8988T (cell line): ENCODE results near the gene LPIN1.
A peak's percentile ranks its signal among the peaks of the same experiment; 100 is the strongest.

Source experiments
- DNase-seq: peaks from one replicate; pipeline ENCODE4 v3.0.0; 2011

The LPIN1 gene, protein sequence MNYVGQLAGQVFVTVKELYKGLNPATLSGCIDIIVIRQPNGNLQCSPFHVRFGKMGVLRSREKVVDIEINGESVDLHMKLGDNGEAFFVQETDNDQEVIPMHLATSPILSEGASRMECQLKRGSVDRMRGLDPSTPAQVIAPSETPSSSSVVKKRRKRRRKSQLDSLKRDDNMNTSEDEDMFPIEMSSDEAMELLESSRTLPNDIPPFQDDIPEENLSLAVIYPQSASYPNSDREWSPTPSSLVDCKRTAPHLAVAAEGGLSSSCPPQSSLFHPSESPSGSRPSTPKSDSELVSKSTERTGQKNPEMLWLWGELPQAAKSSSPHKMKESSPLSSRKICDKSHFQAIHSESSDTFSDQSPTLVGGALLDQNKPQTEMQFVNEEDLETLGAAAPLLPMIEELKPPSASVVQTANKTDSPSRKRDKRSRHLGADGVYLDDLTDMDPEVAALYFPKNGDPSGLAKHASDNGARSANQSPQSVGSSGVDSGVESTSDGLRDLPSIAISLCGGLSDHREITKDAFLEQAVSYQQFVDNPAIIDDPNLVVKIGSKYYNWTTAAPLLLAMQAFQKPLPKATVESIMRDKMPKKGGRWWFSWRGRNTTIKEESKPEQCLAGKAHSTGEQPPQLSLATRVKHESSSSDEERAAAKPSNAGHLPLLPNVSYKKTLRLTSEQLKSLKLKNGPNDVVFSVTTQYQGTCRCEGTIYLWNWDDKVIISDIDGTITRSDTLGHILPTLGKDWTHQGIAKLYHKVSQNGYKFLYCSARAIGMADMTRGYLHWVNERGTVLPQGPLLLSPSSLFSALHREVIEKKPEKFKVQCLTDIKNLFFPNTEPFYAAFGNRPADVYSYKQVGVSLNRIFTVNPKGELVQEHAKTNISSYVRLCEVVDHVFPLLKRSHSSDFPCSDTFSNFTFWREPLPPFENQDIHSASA

GRCh38 chr2:11746376-11746806 is at the start of gene LPIN1:
Gene LPIN1, plus strand, starts transcription at chr2:11746632. Its CDS starts 18,910 bp downstream, at chr2:11765542.
- DNase-seq: peak; percentile 90

DNA sequence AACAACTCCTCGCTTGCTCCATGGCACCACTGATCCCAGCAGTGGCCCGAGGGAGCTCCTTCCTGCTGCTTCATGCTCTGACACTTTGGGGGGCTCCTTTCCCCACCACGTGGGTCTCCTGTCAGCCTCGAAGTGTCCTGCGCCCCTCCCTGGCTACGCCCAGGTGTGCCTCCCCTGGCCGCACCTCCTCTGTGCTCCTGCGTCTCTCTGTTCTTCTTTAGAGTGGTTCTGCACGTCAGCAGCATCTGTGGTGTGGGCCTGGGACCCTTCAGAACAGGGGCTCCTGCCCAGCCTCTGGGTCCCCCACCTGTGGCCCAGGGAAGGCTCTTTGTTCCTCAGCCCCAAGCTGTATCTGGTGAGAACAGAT is 49.7 kb upstream of the LPIN1 start:
- no peak for DNase-seq

DNA sequence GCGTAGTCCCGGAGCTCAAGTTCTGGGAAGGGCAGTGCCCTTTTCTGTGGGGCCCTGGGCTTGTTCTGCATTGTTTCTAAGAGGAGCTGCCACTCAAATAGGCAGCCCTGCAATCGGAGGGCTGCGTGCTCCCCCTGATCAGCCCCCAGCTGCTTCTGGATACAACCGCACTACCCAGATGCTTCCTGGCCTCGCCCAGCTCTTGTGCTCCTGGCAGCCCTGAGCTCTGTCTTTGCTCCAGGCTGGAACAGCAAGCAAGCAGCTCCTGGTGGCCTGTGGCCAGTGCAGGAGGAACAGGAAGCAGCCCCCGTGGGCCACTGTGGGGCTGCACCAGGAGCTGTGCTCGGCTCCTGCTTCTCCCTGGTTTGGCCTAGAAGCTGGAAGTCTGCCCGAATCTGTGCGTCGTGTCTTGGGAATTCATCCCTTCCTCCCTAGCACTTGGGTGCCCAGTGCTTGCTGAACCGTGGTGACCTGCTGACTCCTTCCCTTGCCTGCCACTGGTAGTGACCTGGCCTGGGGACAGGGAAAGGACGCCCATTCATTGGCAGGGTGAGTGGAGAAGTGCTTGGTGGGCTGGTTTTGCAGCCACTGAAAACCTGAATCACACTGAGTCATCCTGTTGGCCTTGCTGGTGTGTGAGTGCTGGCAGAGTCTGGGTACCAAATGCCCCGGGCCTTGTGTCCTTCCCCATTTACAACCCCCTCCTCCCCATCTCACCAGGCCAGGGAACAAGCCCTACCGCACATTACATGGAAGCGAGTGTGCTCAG is 49.1 kb upstream of the LPIN1 start:
- DNase-seq: no peak

GRCh38 chr2:11698009-11698922 is 48.2 kb upstream of the LPIN1 start:
- no peak for DNase-seq

DNA sequence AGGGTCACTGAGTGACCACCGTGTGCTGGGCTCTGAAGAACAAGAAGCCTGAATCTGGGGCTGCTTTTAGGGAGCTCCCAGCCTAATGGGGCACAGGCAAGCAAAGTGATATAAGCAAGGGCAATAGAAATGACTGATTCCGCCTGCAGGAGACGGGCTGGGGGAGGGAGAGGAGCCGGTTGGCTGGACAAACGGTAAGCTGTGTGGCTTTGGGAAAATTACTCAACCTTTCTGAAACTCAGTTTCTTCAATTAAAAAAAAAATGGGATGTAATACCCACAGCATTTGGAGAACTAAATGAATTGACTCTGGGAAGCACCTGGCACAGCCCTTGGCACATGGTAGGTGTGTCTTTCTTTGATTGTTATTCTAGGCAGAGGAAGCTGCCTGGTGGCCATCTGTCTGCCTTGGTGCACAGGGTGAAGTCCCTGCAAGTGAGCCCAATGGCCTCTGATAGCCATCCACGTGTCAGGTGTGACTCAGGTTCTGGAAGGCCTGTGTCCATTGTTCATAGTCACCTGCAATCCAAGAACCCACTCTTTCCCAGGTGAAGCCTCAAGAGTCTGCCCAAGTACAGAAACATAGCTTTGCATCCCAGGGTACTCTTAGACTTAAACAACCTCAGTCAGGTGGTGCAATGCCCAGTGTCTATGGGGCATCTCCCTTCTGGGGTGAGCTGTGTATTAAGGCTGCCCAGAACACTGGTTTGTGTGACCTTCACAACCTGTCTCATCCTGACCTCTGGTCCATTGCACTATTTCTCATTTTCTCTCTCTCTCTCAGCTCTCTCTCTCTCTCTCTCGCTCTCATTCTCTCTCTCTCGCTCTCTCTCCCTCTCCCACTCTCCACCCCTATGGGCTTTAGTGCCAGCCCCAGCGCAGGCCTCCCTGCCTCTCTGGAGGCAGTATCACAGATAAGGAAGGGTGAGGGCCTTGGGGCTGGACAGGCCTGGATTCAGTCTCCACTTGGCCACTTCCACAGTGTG is 46.5 kb upstream of the LPIN1 start:
- no peak for DNase-seq

DNA sequence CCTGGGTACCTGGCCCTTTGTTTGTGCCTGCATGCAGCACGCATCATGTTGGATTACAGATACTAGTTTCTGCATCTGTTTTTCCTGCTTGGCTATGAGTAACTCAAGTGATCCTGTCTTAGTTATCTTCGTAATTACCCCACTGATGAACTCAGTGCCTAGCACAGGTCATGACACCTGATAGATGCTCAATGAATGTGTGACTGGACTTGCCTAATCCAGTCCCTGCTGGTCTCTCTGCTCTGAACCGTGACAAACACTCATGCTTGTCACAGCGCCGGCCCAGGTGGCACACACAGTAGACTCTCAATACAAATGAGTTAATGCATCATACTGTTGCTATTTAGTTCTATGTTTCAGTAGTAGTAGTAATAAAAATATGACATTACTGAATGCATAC is 45.2 kb upstream of the LPIN1 start:
- DNase-seq: no peak

DNA sequence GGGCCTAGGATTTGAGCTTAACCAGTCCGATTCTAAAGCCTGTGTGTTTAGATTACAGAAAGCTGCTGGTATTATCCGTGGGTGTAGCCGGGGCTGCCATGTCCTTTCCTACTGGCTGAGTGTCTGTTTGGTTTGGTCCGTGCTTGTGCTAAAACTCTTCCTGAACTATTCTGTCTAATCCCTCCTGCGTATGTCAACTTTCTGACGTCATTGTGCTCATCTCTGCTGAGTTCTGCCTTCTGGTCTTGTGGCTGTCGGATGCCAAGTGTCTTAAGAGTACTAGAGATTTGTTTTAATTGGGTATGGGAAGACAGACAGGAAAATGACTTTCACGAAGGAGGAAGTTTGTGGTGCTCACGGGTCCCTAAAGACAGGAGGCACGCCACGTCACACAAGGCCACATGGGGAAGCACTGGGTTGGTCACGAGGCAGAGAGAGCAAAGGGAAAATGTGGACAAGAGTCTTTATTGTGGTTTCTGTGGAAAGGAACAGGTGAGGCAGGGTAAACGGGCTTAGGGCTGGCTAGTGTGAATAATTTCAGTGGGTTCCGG is 44.6 kb upstream of the LPIN1 start:
- no peak for DNase-seq

DNA sequence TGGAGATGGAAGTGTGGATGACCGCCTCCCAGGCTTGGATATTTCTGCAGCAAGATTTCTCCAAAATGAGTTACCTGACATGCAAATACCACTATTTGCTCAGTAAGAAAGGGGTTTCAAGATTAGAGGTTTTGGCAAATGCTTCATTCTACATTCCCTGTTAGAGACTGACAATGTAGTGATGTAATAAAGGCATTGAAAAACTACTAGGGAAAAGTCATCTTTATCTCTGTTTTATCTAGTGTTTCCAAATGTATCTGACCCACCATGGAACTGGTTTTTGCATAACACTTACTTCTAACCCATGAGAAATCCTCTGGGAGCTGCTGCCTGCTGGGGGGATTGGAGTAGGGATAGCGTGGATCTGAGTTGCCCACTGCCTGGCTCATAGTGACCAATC is 43.5 kb upstream of the LPIN1 start:
- DNase-seq: no peak

GRCh38 chr2:11703700-11704099 is 42.7 kb upstream of the LPIN1 start:
- no peak for DNase-seq

DNA sequence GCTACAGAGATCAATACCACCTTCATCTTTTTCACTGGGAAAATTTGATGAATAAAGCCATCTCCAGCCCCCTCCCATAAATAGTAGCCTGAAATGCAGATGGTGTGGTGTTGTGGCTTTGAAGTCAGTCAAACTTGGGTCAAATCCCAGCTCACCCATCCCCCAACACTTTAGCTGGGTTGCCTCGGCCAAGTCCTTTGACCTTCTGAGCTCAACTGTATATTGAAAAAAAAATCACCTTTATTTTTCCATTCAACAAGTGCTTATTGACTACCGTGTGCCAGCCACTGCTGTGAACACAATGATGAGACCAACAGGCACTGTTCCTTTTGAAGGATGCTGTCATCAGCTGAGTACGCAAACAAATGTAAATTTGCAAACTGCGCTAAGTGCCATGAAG is 41.4 kb upstream of the LPIN1 start:
- no peak for DNase-seq

GRCh38 chr2:11705711-11706110 is 40.7 kb upstream of the LPIN1 start:
- DNase-seq: no peak

DNA sequence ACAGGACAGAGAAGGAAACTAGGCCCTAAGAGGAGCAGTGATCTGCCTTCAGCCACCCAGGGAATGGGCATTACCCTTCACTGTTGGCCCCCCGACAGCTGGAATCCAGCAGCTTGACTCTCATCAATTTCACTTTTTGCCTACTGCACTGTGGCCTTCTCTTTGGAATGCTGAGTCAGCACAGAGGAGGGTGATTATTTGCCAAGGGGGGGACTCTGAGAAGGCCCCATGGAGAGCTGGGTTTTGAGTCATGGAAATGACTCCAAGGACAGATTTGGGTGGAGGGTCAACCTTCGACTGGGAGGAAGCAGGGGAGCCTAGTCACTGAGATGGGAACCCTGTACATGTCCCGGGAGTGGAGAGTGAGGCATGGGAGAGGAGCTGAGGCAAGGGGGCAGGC is 38.3 kb upstream of the LPIN1 start:
- DNase-seq: no peak

DNA sequence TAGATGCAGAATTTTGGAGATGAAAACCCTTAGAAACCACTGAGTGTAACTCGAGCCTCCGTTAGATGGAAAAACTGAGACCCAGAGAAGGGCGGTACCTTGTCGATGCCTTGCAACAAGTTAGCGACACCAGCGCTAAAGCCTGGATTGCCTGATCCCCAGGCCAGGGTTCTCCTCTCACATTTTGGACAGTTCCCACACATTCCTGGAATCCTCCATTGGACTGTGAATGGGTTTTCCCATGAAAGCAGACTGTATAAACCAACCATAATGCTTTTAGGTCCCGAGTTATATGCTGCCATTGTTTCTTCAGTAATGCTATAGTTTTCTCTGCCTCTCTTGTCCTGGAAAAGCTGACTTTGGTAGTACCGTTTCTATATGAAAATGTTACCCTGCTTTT is 37.1 kb upstream of the LPIN1 start:
- no peak for DNase-seq

DNA sequence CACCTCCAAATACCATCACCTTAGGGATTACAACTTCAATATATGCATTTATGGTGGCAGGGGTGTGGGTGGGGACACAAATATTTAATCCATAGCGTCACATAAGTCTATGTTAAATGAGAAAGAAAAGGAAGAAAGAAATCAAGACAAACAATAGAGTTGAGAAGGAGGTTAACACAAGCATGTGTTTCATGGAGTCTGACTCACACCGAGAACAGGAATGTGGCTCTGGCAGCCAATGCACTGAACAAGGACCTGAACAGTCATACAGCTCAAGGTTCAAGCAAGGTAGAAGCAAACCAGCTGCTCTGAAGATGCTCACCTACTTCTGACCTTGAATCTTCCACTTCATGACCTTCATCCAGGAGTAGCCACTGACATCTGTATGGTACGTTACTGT is 36.2 kb upstream of the LPIN1 start:
- no peak for DNase-seq

DNA sequence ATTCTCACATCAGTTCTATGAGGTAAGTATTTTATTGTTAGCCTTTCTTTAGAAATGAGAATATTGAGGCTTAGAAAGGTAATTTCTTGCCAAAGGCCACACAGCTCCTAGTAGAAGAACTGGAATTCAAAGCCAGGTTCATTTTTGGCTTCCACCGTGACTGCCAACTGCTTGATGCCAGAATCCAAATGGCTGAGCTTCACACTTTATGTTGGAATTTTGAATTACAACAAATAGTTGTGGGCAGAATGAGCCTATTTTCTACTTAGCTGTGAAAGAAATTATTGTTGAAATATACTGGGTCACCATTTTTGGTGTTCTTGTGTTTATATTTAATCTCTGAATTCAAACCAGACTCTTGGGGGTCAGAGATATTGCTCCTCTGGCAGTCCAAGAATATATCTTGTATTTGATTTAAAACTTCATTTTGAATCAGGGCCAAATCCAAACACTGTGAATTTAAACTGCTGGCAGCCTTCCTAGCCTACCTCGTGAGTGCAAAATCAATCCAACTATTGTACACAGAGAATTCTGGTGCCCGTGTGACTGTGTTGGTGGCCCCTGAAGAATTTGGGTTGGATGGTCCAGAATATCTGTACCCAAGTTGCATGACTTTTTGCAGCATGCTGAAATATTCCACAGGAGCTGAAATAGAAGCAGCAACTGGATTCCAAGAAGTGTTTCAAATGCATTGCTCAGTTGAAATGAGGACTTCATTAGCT is 35.6 kb upstream of the LPIN1 start:
- no peak for DNase-seq

DNA sequence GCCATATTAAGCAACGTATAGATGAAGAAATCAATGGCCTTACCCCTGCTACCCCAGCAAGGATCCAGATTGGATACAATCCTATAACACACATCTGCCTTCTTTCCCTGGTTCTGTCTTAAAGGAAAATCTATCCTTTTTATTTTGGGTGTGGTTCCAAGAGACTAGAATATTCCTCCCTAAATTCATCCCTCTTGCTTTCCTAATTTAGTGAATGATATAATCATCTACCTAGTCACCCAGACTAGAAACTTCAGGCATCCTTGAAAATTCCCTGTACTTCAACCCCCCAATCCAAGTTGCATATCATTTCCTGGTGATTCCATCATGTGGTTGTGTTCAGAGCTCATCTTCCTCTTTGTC is 35.1 kb upstream of the LPIN1 start:
- DNase-seq: no peak

DNA sequence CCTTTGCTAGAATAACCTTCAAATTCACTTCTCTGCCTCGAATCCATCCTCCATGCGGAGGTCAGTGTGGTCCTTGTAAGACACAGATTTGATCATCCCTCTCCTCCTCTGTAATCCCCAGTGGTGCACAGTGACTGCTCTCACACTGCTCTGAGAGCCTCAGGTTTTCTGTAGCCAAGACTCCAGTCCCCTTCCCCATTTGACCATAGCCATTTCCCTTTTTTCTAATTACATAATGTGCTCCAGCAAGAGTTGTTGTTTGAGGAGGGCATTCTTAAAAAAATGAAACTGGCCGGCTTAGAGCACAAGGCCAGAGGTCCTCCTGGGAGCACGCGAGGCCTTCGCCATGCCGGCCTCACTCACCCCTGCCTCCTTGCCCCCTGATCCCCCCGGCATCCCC is 34.7 kb upstream of the LPIN1 start:
- no peak for DNase-seq

- no peak for DNase-seq
Measured at GRCh38 chr2:11712866-11713265, 33.6 kb upstream of the LPIN1 start.

GRCh38 chr2:11713815-11714214 is 32.6 kb upstream of the LPIN1 start:
- DNase-seq: no peak
